ENCODE data around the gene SPDYE4.

The SPDYE4 gene

GRCh38 chr17:8712698-8713097 lies 45.6 kb downstream of the SPDYE4 start:
- no peak for DNase-seq (ENCODE audit: low spot score)

DNA sequence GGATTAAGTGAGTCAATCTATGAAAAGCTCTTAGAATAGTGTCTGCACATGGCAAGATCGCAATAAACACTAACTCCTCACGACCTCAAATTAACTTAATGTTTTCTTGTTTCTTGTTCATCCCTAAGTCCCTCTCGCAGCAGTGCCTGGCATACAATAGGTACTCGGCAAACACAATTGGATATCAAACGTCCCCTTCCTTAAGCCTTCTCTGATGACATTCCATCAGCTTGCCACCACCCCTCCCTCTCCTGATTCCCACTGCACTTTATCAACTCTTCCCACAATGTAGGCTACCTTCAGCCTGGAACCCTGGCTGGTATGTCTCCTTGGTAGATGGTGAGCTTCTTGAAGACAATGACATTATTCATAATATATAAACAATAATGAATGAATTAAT lies 47.1 kb downstream of the SPDYE4 start:
- no peak for DNase-seq (ENCODE audit: low spot score)

GRCh38 chr17:8710813-8711212 lies 47.5 kb downstream of the SPDYE4 start:
- DNase-seq (ENCODE audit: low spot score): no peak

DNA sequence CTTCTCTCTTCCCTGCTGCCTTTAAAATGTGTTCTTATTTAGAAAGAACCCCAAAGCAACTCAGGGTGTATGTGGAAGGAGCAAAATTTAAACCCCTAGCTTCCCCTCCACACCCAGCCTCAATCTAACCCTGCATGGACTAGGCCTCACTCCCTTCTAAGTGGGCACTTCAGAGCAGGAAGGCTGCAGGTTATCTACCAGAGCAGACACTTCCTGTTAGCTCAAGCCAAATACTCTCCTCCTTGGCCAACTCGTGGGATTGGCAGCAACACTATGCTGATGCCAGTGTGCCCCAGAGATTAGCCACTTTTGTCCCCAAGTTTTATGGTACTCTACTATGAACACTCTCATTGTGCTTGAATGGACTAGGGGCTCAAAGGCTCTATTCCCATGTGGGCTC lies 49.3 kb downstream of the SPDYE4 start:
- DNase-seq (ENCODE audit: low spot score): no peak

DNA sequence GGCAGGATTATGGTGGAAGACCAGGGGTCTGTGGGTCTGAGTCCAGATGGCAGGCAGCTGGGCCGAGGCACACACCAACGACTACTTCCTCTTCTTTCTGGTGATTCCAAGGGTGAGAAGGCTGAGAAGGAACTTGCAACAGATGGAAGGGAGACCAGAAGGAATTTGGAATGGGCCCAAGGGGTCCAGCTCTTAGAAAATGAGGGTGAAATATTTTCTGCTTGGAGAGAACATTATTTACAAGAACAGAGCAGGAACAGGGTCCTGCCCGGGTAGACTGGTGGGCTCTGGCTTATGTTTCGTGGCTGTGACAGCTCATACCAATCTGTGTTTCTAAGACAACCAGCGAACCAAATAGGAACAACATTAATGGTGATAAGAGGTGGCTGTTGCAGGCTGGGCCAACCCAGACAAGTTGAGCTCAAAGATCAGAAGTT lies 50.3 kb downstream of the SPDYE4 start:
- DNase-seq (ENCODE audit: low spot score): no peak

- no peak for DNase-seq (ENCODE audit: low spot score)
Measured at GRCh38 chr17:8707332-8708024, 50.9 kb downstream of the SPDYE4 start.

- DNase-seq (ENCODE audit: low spot score): no peak
Measured at GRCh38 chr17:8706431-8706830, 51.9 kb downstream of the SPDYE4 start.

DNA sequence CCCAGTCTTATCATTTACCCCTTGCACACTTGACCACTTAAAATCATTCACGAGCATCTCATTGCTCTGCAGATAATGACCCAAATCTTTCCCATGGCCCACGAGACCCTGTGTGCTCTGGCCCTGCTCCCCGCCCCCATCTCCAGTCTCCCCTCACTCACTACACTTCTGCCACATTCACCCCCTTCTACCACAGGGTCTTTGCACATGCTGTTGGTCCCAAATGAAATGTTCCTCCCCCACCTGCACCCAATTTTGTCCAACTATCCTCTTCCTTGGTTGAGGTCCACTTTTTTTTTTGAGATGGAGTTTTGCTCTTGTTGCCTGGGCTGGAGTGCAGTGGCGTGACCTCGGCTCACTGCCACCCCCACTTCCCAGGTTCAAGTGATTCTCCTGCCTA lies 52.9 kb downstream of the SPDYE4 start:
- no peak for DNase-seq (ENCODE audit: low spot score)

DNA sequence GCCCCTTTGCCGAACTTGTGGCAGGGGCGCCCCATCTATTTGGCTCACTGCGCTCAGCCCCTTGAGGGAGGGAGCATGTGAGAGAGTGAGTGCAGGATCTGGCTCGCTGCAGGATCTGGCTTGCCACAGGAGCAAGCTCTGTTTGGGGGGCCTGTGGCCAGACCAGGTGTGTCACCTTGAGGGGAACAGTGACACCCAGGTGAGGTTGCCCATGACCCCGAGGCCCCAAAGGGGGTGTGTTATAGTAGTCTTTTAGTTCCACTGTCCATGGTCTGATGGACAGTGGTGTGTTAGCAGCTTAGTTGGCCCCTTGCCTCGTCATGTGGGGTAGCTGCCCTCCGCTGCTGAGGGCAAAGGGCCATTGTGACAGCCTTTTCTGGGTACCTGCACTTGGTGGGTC lies 55.3 kb downstream of the SPDYE4 start:
- no peak for DNase-seq (ENCODE audit: low spot score)

DNA sequence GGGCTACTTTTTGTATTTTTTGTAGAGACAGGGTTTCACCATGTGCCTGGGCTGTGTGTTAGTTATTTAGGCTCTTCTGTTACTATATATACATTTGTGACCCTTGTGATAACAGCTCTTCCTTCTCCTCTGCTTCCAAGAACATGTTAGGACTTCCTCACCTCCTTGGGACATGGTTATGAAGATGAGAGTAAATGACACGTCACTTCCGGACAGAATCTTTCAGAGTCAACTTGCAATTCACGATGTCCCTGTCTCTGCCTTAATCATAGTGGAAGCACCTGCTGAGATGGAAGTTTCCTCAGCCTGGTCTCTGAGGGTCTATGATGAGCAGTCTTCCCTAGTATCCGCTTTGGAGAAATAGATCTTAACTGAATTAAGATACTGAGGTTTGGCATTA lies 56.6 kb downstream of the SPDYE4 start:
- DNase-seq (ENCODE audit: low spot score): no peak

DNA sequence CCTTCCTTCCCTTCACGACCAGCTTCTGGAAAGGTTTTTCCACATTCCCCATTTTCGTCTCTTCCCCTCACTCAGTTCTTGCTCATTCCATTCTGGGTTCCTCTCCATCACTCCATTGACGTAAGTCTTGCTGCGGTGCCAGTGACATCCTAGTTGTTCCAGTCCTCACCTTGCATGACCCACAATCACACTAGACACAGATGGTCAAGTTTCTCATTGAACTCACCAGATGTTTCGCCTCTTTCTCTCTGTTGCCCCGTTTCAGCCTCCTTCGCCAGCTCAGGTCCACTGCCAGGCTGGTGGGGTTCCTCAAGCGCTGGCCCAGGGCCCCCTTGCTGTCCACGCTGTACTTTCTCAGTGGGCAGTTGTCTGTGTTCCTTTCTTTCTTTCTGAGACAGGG lies 57.1 kb downstream of the SPDYE4 start:
- no peak for DNase-seq (ENCODE audit: low spot score)
